Activated CD8-positive, alpha-beta memory T cell treated with anti-CD3 and anti-CD28 coated beads, Interleukin-2, amount 10 ng/mL, durations not matched to agents 7 days and 5 days (primary cell): ENCODE results near the gene SESN3. TPM values are rescaled to one million over a fixed set of nuclear protein-coding genes. Genes with fewer than 3 reads are reported as not detected.
"Not testable (repeated sequence)": the region's sequence is repeated elsewhere in the genome, so short reads cannot be mapped to it uniquely, and the experiment has no call there.

Source experiments
- ATAC-seq: fragments of 150-1000 bp; cut with Tn5 transposase; one replicate; pipeline ENCODE4 v1.10.0; 2021; ENCODE audit warnings: moderate library complexity
- CTCF ChIA-PET: fragments of 350-600 bp; sonication (Branson Sonifier 250); formaldehyde crosslinking; loops from one replicate; lab custom pipeline; 2021; ENCODE audit warnings: antibody characterized with exemption; lab: Charles Lee
- DNase-seq: peaks from one replicate; pipeline ENCODE4 v3.0.0-alpha.2; 2020
- H3K27ac Mint-ChIP-seq: one replicate; pipeline ENCODE4 v1.8.0; 2021; ENCODE audit warnings: mild to moderate bottlenecking, mixed read lengths
- H3K27me3 Mint-ChIP-seq: one replicate; pipeline ENCODE4 v1.8.0; 2021; ENCODE audit warnings: mixed read lengths
- H3K36me3 Mint-ChIP-seq: one replicate; pipeline ENCODE4 v1.8.0; 2021; ENCODE audit warnings: mild to moderate bottlenecking, mixed read lengths
- H3K4me1 Mint-ChIP-seq: one replicate; pipeline ENCODE4 v1.8.0; 2021; ENCODE audit warnings: mixed read lengths
- H3K4me3 Mint-ChIP-seq: one replicate; pipeline ENCODE4 v1.8.0; 2021; ENCODE audit warnings: mild to moderate bottlenecking, moderate library complexity, mixed read lengths
- H3K9me3 Mint-ChIP-seq: one replicate; pipeline ENCODE4 v1.8.0; 2022; ENCODE audit warnings: low read depth, mixed read lengths
- total RNA-seq, 2 experiments: library from RNA; stranded (reverse); gene quantifications; one replicate each; pipeline ENCODE4 v1.2.3, GENCODE V29; 2021

Gene SESN3
- total RNA-seq, 2 experiments from 2014 or later, result 9.3 to 24.3 TPM

DNA sequence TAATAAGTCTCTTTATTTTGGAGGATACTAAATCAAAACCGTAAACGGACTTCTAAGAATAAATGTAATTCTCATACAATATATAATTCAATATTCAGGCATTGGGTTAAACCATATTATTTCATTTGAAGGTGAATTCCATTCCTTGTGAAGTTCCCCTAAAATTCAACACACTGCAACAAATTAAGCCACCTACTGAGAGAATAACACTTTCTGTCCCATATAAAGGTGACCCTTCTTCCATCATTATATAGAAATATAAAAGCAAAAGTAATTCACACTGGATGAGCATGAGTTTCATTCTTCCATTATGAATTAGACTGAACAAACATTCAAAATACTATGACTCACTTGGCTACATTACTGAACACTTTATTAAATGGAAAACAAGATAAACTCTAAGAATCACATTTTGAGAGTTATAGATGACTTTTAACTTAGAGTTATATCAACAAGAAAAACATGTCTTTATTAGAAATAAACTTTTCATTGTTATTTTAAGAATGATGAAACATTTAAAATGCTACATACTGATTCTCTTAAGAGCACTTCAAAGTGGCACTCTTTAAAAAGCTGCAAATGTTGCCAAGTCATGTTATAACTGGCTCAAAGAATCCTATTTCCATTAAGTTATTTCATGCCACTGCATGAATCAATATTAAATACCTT, 2.8 kb downstream of the SESN3 start:
- H3K27me3 Mint-ChIP-seq, result peaks cover 11% of the 10 kb centered on the region
- DNase-seq (no peak), ATAC-seq (no peak)
- peaks cover 11% of the 10 kb centered on the region for H3K36me3 Mint-ChIP-seq
- H3K9me3 Mint-ChIP-seq, result peaks cover 2% of the 10 kb centered on the region
- no peak overlapping the region for H3K27ac Mint-ChIP-seq
- H3K4me3 Mint-ChIP-seq, result no peak overlapping the region
- peaks cover 27% of the 10 kb centered on the region for H3K4me1 Mint-ChIP-seq
- CTCF ChIA-PET, result interaction anchor here (1.8 to 1.9 kb wide), 2 partner anchors 76 to 477 kb away, joined by 5 to 6 read pairs; no protein-coding TSS in a partner anchor

DNA sequence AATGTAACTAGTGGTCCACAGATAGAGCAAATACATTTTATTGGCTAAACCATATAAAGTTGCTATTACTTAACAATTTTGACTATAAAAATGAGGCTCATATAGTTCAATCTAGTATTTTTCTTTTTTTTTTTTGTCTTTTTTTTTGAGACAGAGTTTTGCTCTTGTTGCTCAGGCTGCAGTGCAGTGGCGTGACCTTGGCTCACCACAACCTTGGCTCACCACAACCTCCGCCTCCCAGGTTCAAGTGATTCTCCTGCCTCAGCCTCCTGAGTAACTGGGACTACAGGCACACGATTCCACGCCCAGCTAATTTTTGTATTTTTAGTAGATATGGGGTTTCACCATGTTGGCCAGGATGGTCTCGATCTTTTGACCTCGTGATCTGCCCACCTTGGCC, 3.9 kb downstream of the SESN3 start:
- Mint-ChIP-seq H3K36me3 (peaks cover 11% of the 10 kb centered on the region), H3K4me1 (peaks cover 19% of the 10 kb centered on the region)
- H3K27me3 Mint-ChIP-seq, ATAC-seq, H3K27ac Mint-ChIP-seq, H3K4me3 Mint-ChIP-seq, H3K9me3 Mint-ChIP-seq: not testable (repeated sequence)
- CTCF ChIA-PET, result interaction anchor here (0.7 kb wide), 1 partner anchor 103 kb away, joined by 3 read pairs; no protein-coding TSS in a partner anchor
- DNase-seq, result peak; percentile 53

DNA sequence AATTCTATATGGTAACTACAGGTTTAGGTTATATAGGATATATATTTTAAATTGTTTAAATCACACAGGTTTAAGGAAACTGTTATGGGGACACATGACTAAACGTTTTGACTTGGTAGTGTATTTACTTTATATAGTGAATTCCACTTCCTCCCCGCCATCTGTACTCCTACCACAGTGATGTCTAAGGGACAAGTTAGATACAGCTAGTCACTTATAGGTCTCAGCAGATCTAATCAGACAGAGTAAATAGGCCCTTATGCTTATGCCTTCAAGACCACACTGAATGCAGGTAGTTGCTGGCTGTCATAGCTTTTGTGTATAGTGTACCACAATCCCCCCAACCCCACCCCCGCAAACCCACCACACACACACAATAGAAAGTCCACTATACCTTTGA, 8.2 kb downstream of the SESN3 start:
- DNase-seq (no peak), ATAC-seq (no peak)
- peaks cover 14% of the 10 kb centered on the region for H3K36me3 Mint-ChIP-seq
- no peaks in the 10 kb centered on the region for H3K27me3 Mint-ChIP-seq
- H3K27ac Mint-ChIP-seq, result no peak overlapping the region
- H3K9me3 Mint-ChIP-seq, result peaks cover 2% of the 10 kb centered on the region
- peaks cover 7% of the 10 kb centered on the region for H3K4me1 Mint-ChIP-seq
- no peak overlapping the region for H3K4me3 Mint-ChIP-seq
- CTCF ChIA-PET, result interaction anchor here (1.3 kb wide), 1 partner anchor 68 kb away, joined by 3 read pairs; no protein-coding TSS in a partner anchor

DNA sequence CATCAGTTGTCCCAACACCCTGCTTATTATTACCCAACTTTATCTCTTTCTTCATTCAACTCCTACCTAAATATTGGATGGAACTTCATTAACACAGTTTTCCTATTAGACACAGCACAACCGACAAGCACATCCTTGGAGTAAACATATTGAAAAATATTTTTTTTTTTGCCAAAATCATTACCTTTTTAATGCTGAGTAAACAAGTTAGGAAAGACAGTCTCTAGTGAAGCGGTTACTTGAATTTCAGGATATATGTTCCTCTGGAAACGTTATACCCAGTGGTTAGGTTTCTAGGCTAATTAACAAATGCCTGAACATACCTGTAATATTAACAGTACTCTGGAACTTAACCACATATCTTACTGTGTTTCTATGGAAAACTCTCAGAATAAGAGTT, 11.4 kb downstream of the SESN3 start:
- ATAC-seq (no peak), DNase-seq (no peak)
- H3K4me3 Mint-ChIP-seq, result no peak overlapping the region
- CTCF ChIA-PET, result no interaction called here
- H3K4me1 Mint-ChIP-seq, result no peaks in the 10 kb centered on the region
- no peaks in the 10 kb centered on the region for H3K9me3 Mint-ChIP-seq
- H3K27me3 Mint-ChIP-seq, result no peaks in the 10 kb centered on the region
- no peak overlapping the region for H3K27ac Mint-ChIP-seq
- H3K36me3 Mint-ChIP-seq, result peaks cover 6% of the 10 kb centered on the region

DNA sequence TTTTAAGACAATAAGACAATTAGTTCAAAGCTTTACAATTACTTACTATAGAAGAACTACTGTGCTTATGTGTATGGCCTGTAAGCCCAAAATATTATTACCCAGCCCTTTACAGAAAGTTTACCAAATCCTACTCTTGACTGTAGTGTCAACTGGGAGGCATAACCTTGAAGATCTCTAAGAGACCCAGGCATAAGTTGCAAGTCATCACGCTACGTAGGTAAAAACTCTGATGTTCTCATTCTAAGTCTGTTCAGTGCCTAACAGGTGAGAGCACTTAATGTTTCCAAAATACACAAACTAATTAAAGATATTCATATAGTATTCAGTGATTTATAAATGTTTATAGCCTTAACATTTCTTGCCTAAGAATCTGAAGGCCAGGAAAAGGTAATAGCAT, 12.9 kb downstream of the SESN3 start:
- no peak for DNase-seq
- CTCF ChIA-PET, result interaction anchor here (0.7 kb wide), 1 partner anchor 13 kb away, joined by 3 read pairs; the partner anchor contains the start of gene SESN3
- Mint-ChIP-seq H3K9me3 (no peaks in the 10 kb centered on the region), H3K4me3 (no peak overlapping the region), H3K27ac (no peak overlapping the region), H3K36me3 (peaks cover 3% of the 10 kb centered on the region), H3K4me1 (no peaks in the 10 kb centered on the region), H3K27me3 (no peaks in the 10 kb centered on the region)
- no peak for ATAC-seq

DNA sequence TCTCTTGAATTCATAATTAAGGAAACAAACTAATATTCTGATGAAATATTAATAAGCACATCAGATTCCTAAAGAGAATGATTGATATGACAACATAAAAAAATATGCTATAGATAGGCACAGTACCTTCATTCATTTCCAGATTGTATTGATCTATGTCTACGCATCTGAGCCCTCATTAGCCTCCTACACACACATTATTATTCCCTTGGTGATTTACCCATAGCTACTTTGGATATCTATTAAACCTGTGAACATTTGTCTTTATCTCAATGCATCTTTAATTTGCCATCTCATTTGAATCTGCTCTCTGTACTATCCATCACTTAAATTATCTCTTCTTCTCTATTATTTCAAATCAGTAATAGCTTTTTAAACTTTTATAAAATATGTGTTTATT, 18.4 kb downstream of the SESN3 start:
- CTCF ChIA-PET, result interaction anchor here (1.3 kb wide), 1 partner anchor 20 kb away, joined by 3 read pairs; no protein-coding TSS in a partner anchor
- Mint-ChIP-seq H3K9me3 (no peaks in the 10 kb centered on the region), H3K4me3 (no peak overlapping the region), H3K27me3 (no peaks in the 10 kb centered on the region), H3K4me1 (no peaks in the 10 kb centered on the region), H3K27ac (no peak overlapping the region), H3K36me3 (peaks cover 5% of the 10 kb centered on the region)
- DNase-seq (no peak), ATAC-seq (no peak)

DNA sequence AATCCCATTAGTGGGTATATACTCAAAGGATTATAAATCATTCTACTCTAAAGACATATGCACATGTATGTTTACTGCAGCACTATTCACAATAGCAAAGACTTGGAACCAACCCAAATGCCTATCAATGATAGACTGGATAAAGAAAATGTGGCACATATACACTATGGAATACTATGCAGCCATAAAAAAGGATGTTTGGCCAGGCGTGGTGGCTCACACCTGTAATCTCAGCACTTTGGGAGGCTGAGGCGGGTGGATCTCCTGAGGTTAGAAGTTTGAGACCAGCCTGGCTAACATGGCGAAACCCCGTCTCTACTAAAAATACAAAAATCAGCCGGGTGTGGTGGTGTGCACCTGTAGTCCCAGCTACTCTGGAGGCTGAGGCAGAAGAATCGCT, 21.5 kb downstream of the SESN3 start:
- CTCF ChIA-PET, H3K36me3 Mint-ChIP-seq: not testable (repeated sequence)

DNA sequence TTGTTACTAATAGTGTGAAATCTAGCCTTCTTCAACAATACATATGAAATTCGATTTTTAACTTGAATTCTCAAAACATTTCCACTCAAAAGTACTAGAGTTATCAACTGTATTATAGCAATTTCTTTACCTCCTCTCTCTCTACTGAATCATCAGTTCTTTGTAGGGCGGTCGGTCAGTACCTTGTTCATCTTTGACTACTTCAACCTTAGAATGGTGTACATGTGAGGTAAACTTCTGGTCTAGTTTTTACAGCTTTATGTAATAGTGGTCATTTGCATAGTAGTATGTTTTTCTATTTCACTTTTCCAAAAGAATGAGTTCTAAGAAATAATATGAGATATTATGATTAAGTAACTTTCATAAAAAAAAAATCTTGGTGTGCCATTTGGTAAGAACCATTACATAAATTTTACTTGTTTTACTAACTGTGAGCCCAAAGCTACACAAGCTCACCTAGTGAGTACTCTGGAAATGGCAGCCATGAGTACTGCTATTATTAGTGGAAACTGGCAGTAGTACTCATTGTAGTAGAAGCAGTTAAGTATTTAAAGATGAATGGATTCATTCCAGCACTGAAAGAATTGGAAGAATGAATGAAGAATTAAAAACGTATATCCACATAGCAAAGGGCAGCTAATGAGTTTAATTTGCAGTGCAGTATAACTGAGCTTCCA, 30.1 kb downstream of the SESN3 start:
- CTCF ChIA-PET, result no interaction called here
- Mint-ChIP-seq H3K9me3 (no peaks in the 10 kb centered on the region), H3K27me3 (no peaks in the 10 kb centered on the region), H3K4me3 (no peak overlapping the region), H3K36me3 (no peaks in the 10 kb centered on the region), H3K4me1 (peaks cover 6% of the 10 kb centered on the region), H3K27ac (no peak overlapping the region)
- ATAC-seq (no peak), DNase-seq (no peak)

More for the DNA sequence above, 21.5 kb downstream of the SESN3 start:
- DNase-seq, H3K27ac Mint-ChIP-seq, H3K4me1 Mint-ChIP-seq, H3K9me3 Mint-ChIP-seq, ATAC-seq, H3K4me3 Mint-ChIP-seq, H3K27me3 Mint-ChIP-seq: not testable (repeated sequence)

DNA sequence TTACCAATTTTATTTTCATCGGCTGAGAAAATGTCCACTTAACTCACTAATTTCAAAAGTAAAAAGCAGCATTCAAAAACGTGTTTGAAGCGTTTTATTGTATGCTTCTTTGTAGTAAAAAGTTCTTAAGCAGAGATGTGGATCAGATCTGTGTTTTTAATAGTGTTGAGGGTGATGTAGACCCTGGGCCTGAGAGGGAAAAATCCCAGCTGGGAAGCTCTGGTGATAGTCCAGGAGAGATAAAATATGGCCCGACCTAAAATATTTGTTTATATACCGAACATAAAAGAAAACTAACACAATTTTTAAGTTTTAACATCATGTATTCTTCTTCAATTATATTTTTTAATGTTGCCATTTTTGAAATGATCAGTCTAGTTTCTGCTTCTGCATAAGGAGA, 35.2 kb downstream of the SESN3 start:
- Mint-ChIP-seq H3K9me3 (no peaks in the 10 kb centered on the region), H3K4me1 (peaks cover 6% of the 10 kb centered on the region), H3K27ac (no peak overlapping the region), H3K27me3 (no peaks in the 10 kb centered on the region), H3K4me3 (no peak overlapping the region), H3K36me3 (no peaks in the 10 kb centered on the region)
- CTCF ChIA-PET, result no interaction called here
- ATAC-seq (no peak), DNase-seq (no peak)

DNA sequence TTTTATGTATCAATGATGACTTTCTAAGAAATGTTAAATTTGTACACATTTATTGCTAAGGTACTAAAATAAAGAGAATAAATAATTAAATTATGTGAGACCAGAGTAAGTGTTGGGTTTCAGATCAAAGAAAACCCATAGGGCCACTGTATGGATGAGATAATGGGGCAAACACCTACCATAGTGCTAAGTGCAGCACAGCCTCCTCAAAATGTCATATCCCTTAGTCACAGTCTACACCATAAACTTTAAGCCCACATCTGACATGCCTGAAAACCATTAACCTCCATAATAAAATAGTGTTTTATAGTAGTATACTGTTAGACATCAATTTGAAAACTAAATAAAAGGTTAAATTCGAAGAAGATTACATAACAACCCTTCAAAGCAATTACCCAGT, 37.5 kb downstream of the SESN3 start:
- H3K36me3 Mint-ChIP-seq, result peaks cover 6% of the 10 kb centered on the region
- no peaks in the 10 kb centered on the region for H3K27me3 Mint-ChIP-seq
- CTCF ChIA-PET, result no interaction called here
- H3K4me1 Mint-ChIP-seq, result peaks cover 6% of the 10 kb centered on the region
- no peak overlapping the region for H3K27ac Mint-ChIP-seq
- ATAC-seq, result no peak
- no peak overlapping the region for H3K4me3 Mint-ChIP-seq
- no peaks in the 10 kb centered on the region for H3K9me3 Mint-ChIP-seq
- DNase-seq, result no peak

DNA sequence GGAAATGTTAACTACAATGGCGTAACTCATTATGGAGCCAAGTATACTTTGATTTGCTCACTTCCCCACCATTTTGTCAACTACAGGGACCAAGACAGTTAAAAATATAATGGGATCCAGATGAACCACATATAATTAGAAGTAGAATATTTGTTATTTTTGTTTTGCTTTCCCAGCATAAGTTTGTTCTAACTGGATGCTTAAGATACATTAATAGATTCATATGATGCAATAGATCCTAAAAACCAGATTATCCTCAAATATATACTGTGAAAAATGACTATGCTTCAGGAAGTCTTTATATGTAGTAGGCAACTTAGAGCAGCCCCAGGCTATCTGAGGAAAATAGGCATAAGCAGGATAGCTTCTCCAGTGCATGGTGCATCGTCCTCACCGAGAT, 38.3 kb downstream of the SESN3 start:
- Mint-ChIP-seq H3K27me3 (no peaks in the 10 kb centered on the region), H3K36me3 (peaks cover 7% of the 10 kb centered on the region), H3K9me3 (no peaks in the 10 kb centered on the region), H3K4me1 (peaks cover 6% of the 10 kb centered on the region), H3K4me3 (no peak overlapping the region), H3K27ac (no peak overlapping the region)
- CTCF ChIA-PET, result interaction anchor here (0.8 kb wide), 1 partner anchor 20 kb away, joined by 3 read pairs; no protein-coding TSS in a partner anchor
- ATAC-seq (no peak), DNase-seq (no peak)

DNA sequence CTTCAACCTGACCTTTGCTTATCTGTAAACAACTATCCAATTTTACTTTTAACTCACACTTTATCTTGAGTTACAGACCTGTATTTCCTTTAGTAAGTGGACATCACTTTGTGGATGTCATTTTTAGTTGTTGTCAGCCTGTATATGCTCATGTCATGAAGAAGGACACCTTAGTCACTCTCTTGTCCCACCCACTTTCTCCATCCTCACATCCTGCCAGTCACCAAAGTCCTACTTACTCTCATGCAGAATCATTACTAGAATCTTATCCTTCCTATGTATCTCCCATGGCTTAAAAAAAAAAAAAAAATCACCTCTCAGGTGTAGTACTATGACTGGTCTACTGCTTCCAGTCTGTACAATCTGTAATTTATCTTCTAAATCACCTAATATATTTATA, 43.3 kb downstream of the SESN3 start:
- H3K9me3 Mint-ChIP-seq, result no peaks in the 10 kb centered on the region
- no peak overlapping the region for H3K27ac Mint-ChIP-seq
- DNase-seq (no peak), ATAC-seq (no peak)
- peaks cover 10% of the 10 kb centered on the region for H3K36me3 Mint-ChIP-seq
- no peak overlapping the region for H3K4me3 Mint-ChIP-seq
- H3K4me1 Mint-ChIP-seq, result peaks cover 2% of the 10 kb centered on the region
- CTCF ChIA-PET, result no interaction called here
- no peaks in the 10 kb centered on the region for H3K27me3 Mint-ChIP-seq

DNA sequence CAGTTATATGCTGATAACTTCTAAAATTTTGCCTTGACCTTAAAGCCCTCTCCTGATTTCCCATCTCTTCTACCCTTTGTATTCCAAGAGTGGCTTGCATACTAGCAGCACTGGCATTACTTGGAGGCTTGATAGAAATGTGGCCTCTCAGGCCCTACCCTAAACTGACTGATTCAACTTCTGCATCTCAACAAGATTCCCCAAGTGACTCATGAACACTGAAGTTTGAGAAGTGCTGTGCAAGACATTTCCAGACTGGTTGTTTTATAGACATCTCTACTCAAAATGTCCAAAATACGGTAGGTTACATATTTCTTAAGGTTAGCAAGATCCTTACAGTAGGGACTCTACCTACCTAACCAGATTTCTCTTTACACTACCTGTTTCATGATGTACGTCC, 48.6 kb downstream of the SESN3 start:
- Mint-ChIP-seq H3K4me1 (no peaks in the 10 kb centered on the region), H3K27me3 (no peaks in the 10 kb centered on the region), H3K9me3 (no peaks in the 10 kb centered on the region), H3K27ac (no peak overlapping the region), H3K36me3 (peaks cover 4% of the 10 kb centered on the region), H3K4me3 (no peak overlapping the region)
- CTCF ChIA-PET, result interaction anchor here (1.2 kb wide), 1 partner anchor 52 kb away, joined by 3 read pairs; no protein-coding TSS in a partner anchor
- ATAC-seq (no peak), DNase-seq (no peak)
